Left renal cortex interstitium (tissue), 4 donors: Measurements from ENCODE around the gene LPAR5. TPM values are rescaled to one million over a fixed set of nuclear protein-coding genes. Genes with fewer than 3 reads are reported as not detected.

Experiments used
- DNase-seq, 4 donors: peaks; one replicate each; pipeline ENCODE4 v3.0.0-alpha.2; 2013; ENCODE audit warnings: low read depth in 4 of 4, low spot score in 2 of 4, missing footprints in 1 of 4
- polyA plus RNA-seq, 4 donors: library from polyadenylated mRNA; unstranded; fragments of 120-200 nt; gene quantifications; one replicate each; pipeline ENCODE4 v1.2.1, GENCODE V29; 2013; ENCODE audit not compliant: insufficient read length in 4 of 4

The LPAR5 gene
- polyA plus RNA-seq, 4 donors, result 1.1 to 1.6 (median 1.4) TPM

- DNase-seq, result no peak
These were observed 66.4 kb downstream of the LPAR5 start for GRCh38 chr12:6569312-6569711.

Other genes with a start within 250 kb of the LPAR5 start
- 1 to 10 TPM in 2 of 4 donors, under 1 TPM in 2; 0.56 to 2.5 (median 1.3) TPM for gene CD27, start 191.0 kb downstream of the LPAR5 start, polyA plus RNA-seq
- gene TAPBPL, start 183.9 kb downstream of the LPAR5 start, polyA plus RNA-seq, result 10 to 100 TPM; 15.5 to 25.6 (median 19.5) TPM
- 10 to 100 TPM in 3 of 4 donors, 1 to 10 TPM in 1; 6.7 to 16.5 (median 10.4) TPM for gene VAMP1, start 165.3 kb downstream of the LPAR5 start, polyA plus RNA-seq
- 100 to 1,000 TPM; 153 to 196 (median 177) TPM for gene MRPL51, start 142.7 kb downstream of the LPAR5 start, polyA plus RNA-seq
- gene NCAPD2, start 141.9 kb downstream of the LPAR5 start, polyA plus RNA-seq, result 10 to 100 TPM; 48.2 to 73.2 (median 63.9) TPM
- 1,000 to 10,000 TPM; 1,941 to 2,047 (median 1,998) TPM for gene GAPDH, start 101.4 kb downstream of the LPAR5 start, polyA plus RNA-seq
- 10 to 100 TPM; 11.7 to 22.9 (median 15.9) TPM for gene IFFO1, start 79.9 kb downstream of the LPAR5 start, polyA plus RNA-seq
- 10 to 100 TPM; 24.5 to 37.1 (median 28.7) TPM for gene NOP2, start 67.7 kb downstream of the LPAR5 start, polyA plus RNA-seq
- 100 to 1,000 TPM; 269 to 322 (median 294) TPM for gene CHD4, start 28.6 kb downstream of the LPAR5 start, polyA plus RNA-seq
- 1 to 10 TPM; 2.4 to 6.6 (median 5.0) TPM for gene ACRBP, start 11.5 kb upstream of the LPAR5 start, polyA plus RNA-seq
- 100 to 1,000 TPM; 112 to 133 (median 122) TPM for gene ING4, start 27.2 kb upstream of the LPAR5 start, polyA plus RNA-seq
- 100 to 1,000 TPM in 2 of 4 donors, 10 to 100 TPM in 2; 68.1 to 109 (median 90.5) TPM for gene ZNF384, start 53.4 kb upstream of the LPAR5 start, polyA plus RNA-seq
- gene PIANP, start 64.9 kb upstream of the LPAR5 start, polyA plus RNA-seq, result 10 to 100 TPM in 3 of 4 donors, 1 to 10 TPM in 1; 8.1 to 16.8 (median 13.5) TPM
- gene COPS7A, start 88.1 kb upstream of the LPAR5 start, polyA plus RNA-seq, result 10 to 100 TPM; 64.0 to 69.6 (median 68.9) TPM
- gene MLF2, start 117.2 kb upstream of the LPAR5 start, polyA plus RNA-seq, result 100 to 1,000 TPM; 189 to 246 (median 222) TPM
- gene PTMS, start 130.4 kb upstream of the LPAR5 start, polyA plus RNA-seq, result 100 to 1,000 TPM; 529 to 841 (median 623) TPM
- gene LAG3, start 136.6 kb upstream of the LPAR5 start, polyA plus RNA-seq, result 1 to 10 TPM; 1.1 to 2.6 (median 1.5) TPM
- 10 to 100 TPM; 28.6 to 39.0 (median 29.5) TPM for gene CD4, start 153.6 kb upstream of the LPAR5 start, polyA plus RNA-seq
- 10 to 100 TPM; 18.9 to 37.7 (median 35.7) TPM for gene GPR162, start 185.9 kb upstream of the LPAR5 start, polyA plus RNA-seq
- gene P3H3, start 192.4 kb upstream of the LPAR5 start, polyA plus RNA-seq, result 10 to 100 TPM; 23.3 to 37.5 (median 35.6) TPM
- gene GNB3, start 205.0 kb upstream of the LPAR5 start, polyA plus RNA-seq, result 10 to 100 TPM in 2 of 4 donors, 1 to 10 TPM in 2; 3.1 to 12.0 (median 7.9) TPM
- gene CDCA3, start 215.3 kb upstream of the LPAR5 start, polyA plus RNA-seq, result 10 to 100 TPM; 20.2 to 32.7 (median 26.4) TPM
- gene USP5, start 216.2 kb upstream of the LPAR5 start, polyA plus RNA-seq, result 10 to 100 TPM; 58.3 to 73.3 (median 62.3) TPM
- 100 to 1,000 TPM; 518 to 618 (median 580) TPM for gene TPI1, start 231.6 kb upstream of the LPAR5 start, polyA plus RNA-seq
- gene SPSB2, start 237.3 kb upstream of the LPAR5 start, polyA plus RNA-seq, result 10 to 100 TPM in 3 of 4 donors, 1 to 10 TPM in 1; 7.8 to 19.8 (median 13.5) TPM